ENCODE data around the gene AKR1C2. TPM values are rescaled to one million over a fixed set of nuclear protein-coding genes. Genes with fewer than 3 reads are reported as not detected.
"Not testable (repeated sequence)": the region's sequence is repeated elsewhere in the genome, so short reads cannot be mapped to it uniquely, and the experiment has no call there.

Gene AKR1C2
- total RNA-seq, 2 experiments from 2014 or later = not detected

- no peaks in the 10 kb centered on the region for H3K4me1 Mint-ChIP-seq
- no peaks in the 10 kb centered on the region for H3K36me3 Mint-ChIP-seq
- no peaks in the 10 kb centered on the region for H3K9me3 Mint-ChIP-seq
- POLR2A ChIA-PET = no interaction called here
- H3K27ac Mint-ChIP-seq = no peak overlapping the region
- DNase-seq (no peak), ATAC-seq (ENCODE audit: low read depth) (no peak)
- no peak overlapping the region for H3K4me3 Mint-ChIP-seq
- no peaks in the 10 kb centered on the region for H3K27me3 Mint-ChIP-seq
These were observed 55.7 kb downstream of the AKR1C2 start for GRCh38 chr10:4947635-4948596.

DNA sequence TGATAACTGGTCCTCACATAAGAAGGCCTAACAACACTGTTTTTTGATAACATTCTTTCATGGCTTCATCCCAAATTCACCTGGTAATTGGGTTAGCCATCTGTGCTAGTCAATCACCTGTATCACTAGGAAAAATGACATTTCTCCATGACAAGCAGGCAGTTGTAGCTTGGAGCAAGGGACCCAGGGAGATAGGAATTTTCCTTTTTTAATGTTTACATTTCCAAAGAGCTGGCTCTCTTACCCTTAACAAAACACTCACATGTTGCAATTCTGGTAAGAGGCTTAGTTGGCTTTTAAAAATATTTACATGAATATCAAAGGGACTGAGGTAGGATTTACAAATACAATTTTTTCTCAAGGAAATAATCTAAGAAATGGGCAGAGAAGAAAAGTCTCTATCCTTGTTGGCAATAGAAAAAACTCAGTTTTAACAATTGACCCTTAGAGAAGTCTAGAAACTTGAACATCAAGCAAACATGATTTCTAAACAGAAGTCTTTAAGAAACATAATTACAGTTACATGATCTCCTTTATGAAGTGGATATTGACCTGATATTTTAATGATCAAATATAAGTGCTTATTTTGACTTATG is 56.5 kb downstream of the AKR1C2 start:
- H3K27me3 Mint-ChIP-seq = no peaks in the 10 kb centered on the region
- POLR2A ChIA-PET = no interaction called here
- ATAC-seq (ENCODE audit: low read depth) (no peak), DNase-seq (no peak)
- no peak overlapping the region for H3K4me3 Mint-ChIP-seq
- no peaks in the 10 kb centered on the region for H3K36me3 Mint-ChIP-seq
- H3K27ac Mint-ChIP-seq = no peak overlapping the region
- no peaks in the 10 kb centered on the region for H3K9me3 Mint-ChIP-seq
- H3K4me1 Mint-ChIP-seq = no peaks in the 10 kb centered on the region

GRCh38 chr10:4945766-4946717 is 57.6 kb downstream of the AKR1C2 start:
- no peaks in the 10 kb centered on the region for H3K9me3 Mint-ChIP-seq
- no peak for DNase-seq
- ATAC-seq (ENCODE audit: low read depth) = no peak
- POLR2A ChIA-PET = no interaction called here
- no peak overlapping the region for H3K4me3 Mint-ChIP-seq
- H3K4me1 Mint-ChIP-seq = no peaks in the 10 kb centered on the region
- no peaks in the 10 kb centered on the region for H3K36me3 Mint-ChIP-seq
- no peaks in the 10 kb centered on the region for H3K27me3 Mint-ChIP-seq
- no peak overlapping the region for H3K27ac Mint-ChIP-seq

- Mint-ChIP-seq H3K27ac (no peak overlapping the region), H3K27me3 (no peaks in the 10 kb centered on the region), H3K4me3 (no peak overlapping the region), H3K9me3 (no peaks in the 10 kb centered on the region), H3K36me3 (no peaks in the 10 kb centered on the region), H3K4me1 (no peaks in the 10 kb centered on the region)
- ATAC-seq (ENCODE audit: low read depth) = no peak
- POLR2A ChIA-PET = no interaction called here
- DNase-seq = no peak
These were observed 58.8 kb downstream of the AKR1C2 start for GRCh38 chr10:4944841-4945240.

GRCh38 chr10:4943821-4944220 is 59.8 kb downstream of the AKR1C2 start:
- no peaks in the 10 kb centered on the region for H3K36me3 Mint-ChIP-seq
- DNase-seq (no peak), ATAC-seq (ENCODE audit: low read depth) (no peak)
- POLR2A ChIA-PET = no interaction called here
- no peaks in the 10 kb centered on the region for H3K27me3 Mint-ChIP-seq
- H3K4me1 Mint-ChIP-seq = no peaks in the 10 kb centered on the region
- no peak overlapping the region for H3K4me3 Mint-ChIP-seq
- no peaks in the 10 kb centered on the region for H3K9me3 Mint-ChIP-seq
- H3K27ac Mint-ChIP-seq = no peak overlapping the region

DNA sequence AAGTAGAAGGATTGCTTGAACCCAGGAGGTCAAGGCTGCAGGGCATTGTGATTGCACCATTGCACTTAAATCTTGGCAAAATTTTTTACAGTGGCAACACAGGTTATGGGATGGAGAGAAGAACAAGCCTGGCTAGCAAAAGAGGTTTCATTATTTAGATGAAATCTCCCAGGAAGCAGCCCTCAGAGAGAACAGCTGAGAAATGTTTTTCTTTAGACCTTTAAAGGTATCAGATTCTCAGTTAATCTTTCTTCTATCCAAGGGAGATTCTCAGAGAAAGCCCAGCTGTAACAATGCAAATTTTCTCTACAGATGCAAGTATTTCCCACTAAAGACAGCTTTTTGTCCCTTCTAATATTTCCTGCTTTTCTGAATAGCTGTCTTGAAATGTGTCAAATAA is 60.2 kb downstream of the AKR1C2 start:
- H3K27ac Mint-ChIP-seq; H3K36me3 Mint-ChIP-seq; POLR2A ChIA-PET; H3K27me3 Mint-ChIP-seq; H3K4me1 Mint-ChIP-seq; H3K9me3 Mint-ChIP-seq; DNase-seq; H3K4me3 Mint-ChIP-seq; ATAC-seq (ENCODE audit: low read depth): not testable (repeated sequence)

GRCh38 chr10:4942931-4943330 is 60.7 kb downstream of the AKR1C2 start:
- H3K27ac Mint-ChIP-seq; POLR2A ChIA-PET; H3K4me3 Mint-ChIP-seq; DNase-seq; H3K27me3 Mint-ChIP-seq; H3K9me3 Mint-ChIP-seq; ATAC-seq (ENCODE audit: low read depth); H3K4me1 Mint-ChIP-seq; H3K36me3 Mint-ChIP-seq: not testable (repeated sequence)

GRCh38 chr10:4941540-4942330 is 61.9 kb downstream of the AKR1C2 start:
- POLR2A ChIA-PET = no interaction called here
- Mint-ChIP-seq H3K36me3 (no peaks in the 10 kb centered on the region), H3K27me3 (no peaks in the 10 kb centered on the region), H3K27ac (no peak overlapping the region), H3K9me3 (no peaks in the 10 kb centered on the region), H3K4me1 (no peaks in the 10 kb centered on the region), H3K4me3 (no peak overlapping the region)
- DNase-seq (no peak), ATAC-seq (ENCODE audit: low read depth) (no peak)

GRCh38 chr10:4940909-4941308 is 62.7 kb downstream of the AKR1C2 start:
- H3K4me3 Mint-ChIP-seq; H3K9me3 Mint-ChIP-seq; H3K4me1 Mint-ChIP-seq; H3K27ac Mint-ChIP-seq; POLR2A ChIA-PET; ATAC-seq (ENCODE audit: low read depth); H3K27me3 Mint-ChIP-seq; DNase-seq; H3K36me3 Mint-ChIP-seq: not testable (repeated sequence)

DNA sequence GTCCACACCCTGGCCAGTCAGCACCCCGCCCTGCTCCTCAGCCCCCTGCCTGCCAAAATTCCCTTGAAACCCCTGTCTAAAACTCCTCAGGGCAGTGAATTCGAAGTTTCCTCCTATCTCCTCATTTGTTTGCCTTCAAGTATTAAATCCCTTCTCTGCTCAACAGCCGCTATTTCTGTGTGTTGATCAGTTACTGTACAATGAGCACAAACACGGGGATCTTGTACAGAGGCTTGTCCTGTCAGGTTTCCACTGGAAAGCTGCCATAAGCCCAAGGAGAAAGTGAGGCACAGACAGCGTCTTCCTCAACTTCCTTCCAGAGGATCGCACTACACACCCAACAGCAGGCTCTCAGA is 63.6 kb downstream of the AKR1C2 start:
- H3K9me3 Mint-ChIP-seq; H3K4me1 Mint-ChIP-seq; H3K27me3 Mint-ChIP-seq; H3K27ac Mint-ChIP-seq; ATAC-seq (ENCODE audit: low read depth); POLR2A ChIA-PET; DNase-seq; H3K4me3 Mint-ChIP-seq; H3K36me3 Mint-ChIP-seq: not testable (repeated sequence)

GRCh38 chr10:4939224-4940072 is 64.2 kb downstream of the AKR1C2 start:
- H3K27ac Mint-ChIP-seq = no peak overlapping the region
- POLR2A ChIA-PET = no interaction called here
- no peaks in the 10 kb centered on the region for H3K36me3 Mint-ChIP-seq

More at GRCh38 chr10:4939224-4940072, 64.2 kb downstream of the AKR1C2 start:
- no peaks in the 10 kb centered on the region for H3K4me1 Mint-ChIP-seq
- ATAC-seq (ENCODE audit: low read depth) (no peak), DNase-seq (no peak)
- H3K9me3 Mint-ChIP-seq = no peaks in the 10 kb centered on the region
- H3K4me3 Mint-ChIP-seq = no peak overlapping the region
- H3K27me3 Mint-ChIP-seq = no peaks in the 10 kb centered on the region
